Activated naive CD8-positive, alpha-beta T cell treated with anti-CD3 and anti-CD28 coated beads, Interleukin-2, amount 50 U/mL, for 24 hours (primary cell): ENCODE measurements around the gene MEIS3.

Experiments used
- ATAC-seq: fragments of 150-1000 bp; cut with Tn5 transposase; one replicate; pipeline ENCODE4 v1.10.0; 2021
- DNase-seq: peaks from one replicate; pipeline ENCODE4 v3.0.0; 2021
- H3K27ac Mint-ChIP-seq: one replicate; pipeline ENCODE4 v1.8.0; 2021; ENCODE audit warnings: mild to moderate bottlenecking, mixed read lengths
- H3K27me3 Mint-ChIP-seq: one replicate; pipeline ENCODE4 v1.8.0; 2021; ENCODE audit warnings: mixed read lengths
- H3K36me3 Mint-ChIP-seq: one replicate; pipeline ENCODE4 v1.8.0; 2021; ENCODE audit warnings: low read depth, mixed read lengths
- H3K4me1 Mint-ChIP-seq: one replicate; pipeline ENCODE4 v1.8.0; 2021; ENCODE audit warnings: mixed read lengths
- H3K4me3 Mint-ChIP-seq: one replicate; pipeline ENCODE4 v1.8.0; 2021; ENCODE audit warnings: mild to moderate bottlenecking, moderate library complexity, mixed read lengths
- H3K9me3 Mint-ChIP-seq: one replicate; pipeline ENCODE4 v1.8.0; 2021; ENCODE audit warnings: mixed read lengths

Gene MEIS3

GRCh38 chr19:47356900-47357299, 62.4 kb downstream of the MEIS3 start:
- H3K9me3 Mint-ChIP-seq: no peaks in the 10 kb centered on the region
- H3K27me3 Mint-ChIP-seq: no peaks in the 10 kb centered on the region
- ATAC-seq: no peak
- H3K4me1 Mint-ChIP-seq: peaks cover 5% of the 10 kb centered on the region
- DNase-seq: no peak
- H3K4me3 Mint-ChIP-seq: no peak overlapping the region
- H3K27ac Mint-ChIP-seq: no peak overlapping the region
- H3K36me3 Mint-ChIP-seq: peaks cover 76% of the 10 kb centered on the region

- Mint-ChIP-seq H3K36me3 (peaks cover 77% of the 10 kb centered on the region), H3K4me3 (no peak overlapping the region), H3K9me3 (no peaks in the 10 kb centered on the region), H3K4me1 (peaks cover 36% of the 10 kb centered on the region), H3K27me3 (peaks cover 2% of the 10 kb centered on the region), H3K27ac (no peak overlapping the region)
- DNase-seq: no peak
- no peak for ATAC-seq
Measured at GRCh38 chr19:47353307-47353712, 66.0 kb downstream of the MEIS3 start.
